Fibroblast of peridontal ligament (primary cell): ENCODE data around the gene PLA1A.

Experiments used
- DNase-seq: peaks from one replicate; pipeline ENCODE4 v3.0.0-alpha.2; 2010; ENCODE audit errors: extremely low read depth

The PLA1A gene

GRCh38 chr3:119608405-119609000, 10.8 kb downstream of the PLA1A start:
- DNase-seq = no peak

- no peak for DNase-seq
Observed at GRCh38 chr3:119609301-119609700, 11.6 kb downstream of the PLA1A start.

GRCh38 chr3:119611664-119612063, 14.0 kb downstream of the PLA1A start:
- DNase-seq = no peak

- no peak for DNase-seq
Observed at GRCh38 chr3:119613201-119613600, 15.5 kb downstream of the PLA1A start.

GRCh38 chr3:119613872-119614271, 16.2 kb downstream of the PLA1A start:
- DNase-seq = no peak

GRCh38 chr3:119616056-119616455, 18.4 kb downstream of the PLA1A start:
- no peak for DNase-seq

GRCh38 chr3:119619094-119619493, 21.4 kb downstream of the PLA1A start:
- DNase-seq = no peak

GRCh38 chr3:119620899-119621298, 23.2 kb downstream of the PLA1A start:
- no peak for DNase-seq

- DNase-seq = no peak
Observed at GRCh38 chr3:119624002-119624720, 26.5 kb downstream of the PLA1A start.

- no peak for DNase-seq
Observed at GRCh38 chr3:119625451-119626153, 27.9 kb downstream of the PLA1A start.

GRCh38 chr3:119626196-119626595, 28.5 kb downstream of the PLA1A start:
- DNase-seq = no peak

- DNase-seq = no peak
Observed at GRCh38 chr3:119627461-119627860, 29.8 kb downstream of the PLA1A start.

GRCh38 chr3:119628390-119628789, 30.7 kb downstream of the PLA1A start:
- no peak for DNase-seq

- peak; percentile 54 for DNase-seq
Observed at GRCh38 chr3:119628816-119629445, 31.2 kb downstream of the PLA1A start.

- DNase-seq = peak; percentile 87
Observed at GRCh38 chr3:119630128-119630879, 32.6 kb downstream of the PLA1A start.

- DNase-seq = no peak
Observed at GRCh38 chr3:119630880-119631329, 33.2 kb downstream of the PLA1A start.

GRCh38 chr3:119631516-119631915, 33.8 kb downstream of the PLA1A start:
- peak; percentile 48 for DNase-seq

- DNase-seq = no peak
Observed at GRCh38 chr3:119632216-119632615, 34.5 kb downstream of the PLA1A start.

GRCh38 chr3:119632829-119633228, 35.1 kb downstream of the PLA1A start:
- DNase-seq = no peak

GRCh38 chr3:119635719-119636118, 38.0 kb downstream of the PLA1A start:
- DNase-seq = no peak

GRCh38 chr3:119636249-119636648, 38.6 kb downstream of the PLA1A start:
- peak; percentile 32 for DNase-seq
